ENCODE data around the gene PROX1.

DNA sequence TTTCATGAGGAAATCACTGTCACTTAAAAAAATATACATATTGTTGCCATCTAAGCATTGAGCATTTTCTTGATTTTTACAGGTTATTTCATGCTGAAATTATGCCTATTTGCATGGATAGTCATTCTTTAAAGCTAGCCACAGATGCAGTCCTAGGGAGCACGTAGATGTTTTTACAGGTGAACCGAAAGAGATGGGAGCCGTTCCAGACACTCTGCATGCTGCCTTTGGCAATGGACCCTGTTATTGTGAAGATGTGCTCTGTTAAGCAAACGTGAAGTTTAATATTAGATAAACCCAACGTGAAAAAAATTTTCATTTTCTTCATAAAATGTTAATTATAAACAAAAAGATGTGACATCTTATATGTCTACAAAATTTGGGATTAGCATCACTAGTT, 7.1 kb downstream of the PROX1 start:
- TF ChIP-seq EZH2 (IDR thresholded peaks at IDR 0.05; ENCODE audit: insufficient read depth, poor library complexity, severe bottlenecking) = no peak
- TF ChIP-seq EZH2phosphoT487 (IDR thresholded peaks at IDR 0.05; ENCODE audit: insufficient read depth, low read depth) = no peak
